Measurements from ENCODE around the gene SLC25A3. TPM values are rescaled to one million over a fixed set of nuclear protein-coding genes. Genes with fewer than 3 reads are reported as not detected.

The SLC25A3 gene
- total and polyA plus RNA-seq, 9 of the 15 experiments (the other 6 are each of a cell fraction or from before 2014, with no cell fraction given) = 264 to 766 (median 495) TPM

GRCh38 chr12:98644433-98644711, 50.9 kb downstream of the SLC25A3 start (continued):
- TF ChIP-seq NR2C2 (CRISPR knock-in tag; IDR thresholded peaks at IDR 0.05) (0 out of 2 replicates have a peak, but pooled peaks have one; percentile 50), NR2C2 (tag; IDR thresholded peaks at IDR 0.05) (no peak), EP400 (IDR thresholded peaks at IDR 0.05) (peak; percentile 65; the same call in 1 of the 2 replicates), GABPA (tag; conservative IDR thresholded peaks at IDR 0.05; ENCODE audit: low read depth) (0 out of 2 replicates have a peak, but pooled peaks have one; percentile 1), PML (IDR thresholded peaks at IDR 0.05; ENCODE audit: low read length) (peak; percentile 18; the same call in 1 of the 2 replicates), STAG1 (CRISPR knock-in tag; IDR thresholded peaks at IDR 0.05; ENCODE audit: borderline replicate concordance) (0 out of 2 replicates have a peak, but pooled peaks have one; percentile 26)
- TF ChIP-seq, protein P1, sequence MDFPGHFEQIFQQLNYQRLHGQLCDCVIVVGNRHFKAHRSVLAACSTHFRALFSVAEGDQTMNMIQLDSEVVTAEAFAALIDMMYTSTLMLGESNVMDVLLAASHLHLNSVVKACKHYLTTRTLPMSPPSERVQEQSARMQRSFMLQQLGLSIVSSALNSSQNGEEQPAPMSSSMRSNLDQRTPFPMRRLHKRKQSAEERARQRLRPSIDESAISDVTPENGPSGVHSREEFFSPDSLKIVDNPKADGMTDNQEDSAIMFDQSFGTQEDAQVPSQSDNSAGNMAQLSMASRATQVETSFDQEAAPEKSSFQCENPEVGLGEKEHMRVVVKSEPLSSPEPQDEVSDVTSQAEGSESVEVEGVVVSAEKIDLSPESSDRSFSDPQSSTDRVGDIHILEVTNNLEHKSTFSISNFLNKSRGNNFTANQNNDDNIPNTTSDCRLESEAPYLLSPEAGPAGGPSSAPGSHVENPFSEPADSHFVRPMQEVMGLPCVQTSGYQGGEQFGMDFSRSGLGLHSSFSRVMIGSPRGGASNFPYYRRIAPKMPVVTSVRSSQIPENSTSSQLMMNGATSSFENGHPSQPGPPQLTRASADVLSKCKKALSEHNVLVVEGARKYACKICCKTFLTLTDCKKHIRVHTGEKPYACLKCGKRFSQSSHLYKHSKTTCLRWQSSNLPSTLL (IDR thresholded peaks at IDR 0.05) = no peak

- ATAC-seq (peak; percentile 91), DNase-seq (ENCODE audit: extremely low read depth in 1 of 4, low spot score in 3 of 4) (peak; percentile 93 to 98 (median 94)), FAIRE-seq (peak; percentile 87)
- peaks cover 60% of the 10 kb centered on the region for H3K79me2 ChIP-seq (ENCODE audit: control insufficient read depth, insufficient read depth, low read length)
- peak within 1 kb of the TSS; percentile 93 for H3K27ac ChIP-seq (ENCODE audit: extremely low read depth, low read depth, low read length)
- peak within 1 kb of the TSS; percentile 98 for H3K4me3 ChIP-seq
- BruUV-seq (replicated peaks) = no TSS peak
- no peaks in the 10 kb centered on the region for H3K27me3 ChIP-seq (ENCODE audit: control insufficient read depth in 2 of 2, insufficient read depth in 2 of 2, low read length in 2 of 2)
- ChIA-PET CTCF (ENCODE audit: low intra/inter-chr PET ratio) (no interaction called here), POLR2A (interaction anchor here (0.6 to 2.1 kb wide), 7 partner anchors 12 to 147 kb away, joined by 3 to 18 read pairs (median 4); partner anchors contain the start of gene SLC25A3)
- H3K4me1 ChIP-seq (replicated peaks in 1 of 2; ENCODE audit: control insufficient read depth in 2 of 2, insufficient read depth in 2 of 2, low read length in 2 of 2) = peaks cover 3 to 11% of the 10 kb centered on the region in 2 experiments; a peak in 3 of 5 replicates
- under 1% methylated on average over 65 of the region's 91 CpGs for WGBS (ENCODE audit: insufficient coverage, low coverage, missing lambda C conversion rate)
- peak within 1 kb of the TSS; percentile 95 for H2AFZ ChIP-seq (ENCODE audit: low read depth, low read length)
- in situ Hi-C loops (cut with MboI) = no loop called here
- peak within 1 kb of the TSS; percentile 96 for H3K4me2 ChIP-seq (ENCODE audit: insufficient read depth, low read length)
- H4K20me1 ChIP-seq (replicated peaks; ENCODE audit: control insufficient read depth, insufficient read depth, low read length) = no peaks in the 10 kb centered on the region
- no peaks in the 10 kb centered on the region for H3K9me1 ChIP-seq (ENCODE audit: control insufficient read depth, insufficient read depth, low read length)
- intact Hi-C loops (cut with micrococcal nuclease) = loop anchor here (1.0 kb wide), 1 partner anchor 52 kb away; the partner anchor contains the start of gene SLC25A3
- no peaks in the 10 kb centered on the region for H3K9me3 ChIP-seq (replicated peaks; ENCODE audit: control insufficient read depth, insufficient read depth, low read depth, low read length)
- peaks cover 23% of the 10 kb centered on the region for H3K36me3 ChIP-seq (ENCODE audit: control insufficient read depth, insufficient read depth, low read length)
- peak within 1 kb of the TSS; percentile 93 to 96 for H3K9ac ChIP-seq (ENCODE audit: insufficient read depth in 1 of 2, low read depth in 2 of 2, low read length in 2 of 2)
- no peak for TF ChIP-seq PHB (CRISPR knock-in tag; IDR thresholded peaks at IDR 0.05)
- TF ChIP-seq SETDB1 (IDR thresholded peaks at IDR 0.05; ENCODE audit: low read length) = no peak
- no peak for TF ChIP-seq RFX7 (CRISPR knock-in tag; IDR thresholded peaks at IDR 0.05)
- TF ChIP-seq ZFX (CRISPR knock-in tag; IDR thresholded peaks at IDR 0.05) = peak; percentile 58; the same call in 1 of the 2 replicates
- no peak for TF ChIP-seq MIER1 (IDR thresholded peaks at IDR 0.05; ENCODE audit: low read depth)
- TF ChIP-seq SMARCC2 (IDR thresholded peaks at IDR 0.05; ENCODE audit: low read depth) = no peak
- no peak for TF ChIP-seq MYNN (IDR thresholded peaks at IDR 0.05)
- TF ChIP-seq MYNN (CRISPR knock-in tag; IDR thresholded peaks at IDR 0.05) = no peak
- TF ChIP-seq RBM22 (IDR thresholded peaks at IDR 0.05; ENCODE audit: low read depth, low read length, poor library complexity, severe bottlenecking) = no peak
- peak; percentile 69 for TF ChIP-seq POLR2AphosphoS5 (IDR thresholded peaks at IDR 0.05; ENCODE audit: control insufficient read depth, insufficient read depth, low read depth, low read length)
- peak in 1 of 2 experiments; percentile 46; a peak in 1 of 4 replicates for TF ChIP-seq TEAD1 (CRISPR knock-in tag; IDR thresholded peaks at IDR 0.05)
- no peak for TF ChIP-seq HIVEP1 (CRISPR knock-in tag; IDR thresholded peaks at IDR 0.05)
- no peak for TF ChIP-seq ZNF174 (CRISPR knock-in tag; IDR thresholded peaks at IDR 0.05)
These were observed 51.5 kb downstream of the SLC25A3 start, which contains the start of the genes APAF1 and IKBIP for GRCh38 chr12:98644712-98645571. Gene APAF1, plus strand, starts transcription at chr12:98645290. Its CDS starts 3,070 bp downstream, at chr12:98648360. Gene IKBIP, minus strand, starts transcription at chr12:98644788. Its CDS starts 87 bp downstream, at chr12:98644701.

Data from K562 (cell line).